ENCODE results near the gene CEP85. TPM values are rescaled to one million over a fixed set of nuclear protein-coding genes. Genes with fewer than 3 reads are reported as not detected.
"Not testable (repeated sequence)": the region's sequence is repeated elsewhere in the genome, so short reads cannot be mapped to it uniquely, and the experiment has no call there.

The CEP85 gene
- total and polyA plus RNA-seq, 10 donors, result 3.9 to 14.9 (median 9.5) TPM

GRCh38 chr1:26221094-26221493, 12.9 kb upstream of the CEP85 start:
- Histone ChIP-seq H3K4me1 (peaks cover 0 to 15% (median 13%) of the 10 kb centered on the region in 6 donors), H3K4me3 (no peak overlapping the region), H3K9me3 (no peaks in the 10 kb centered on the region), H3K36me3 (no peaks in the 10 kb centered on the region), H3K27ac (no peak overlapping the region), H3K27me3 (replicated peaks in 1 of 7) (peaks cover 0 to 38% (median 11%) of the 10 kb centered on the region in 7 donors)
- DNase-seq, result no peak
- TF ChIP-seq POLR2A (IDR thresholded peaks at IDR 0.05) (no peak), POLR2AphosphoS5 (IDR thresholded peaks at IDR 0.05) (no peak), CTCF (IDR thresholded peaks at IDR 0.05 in 8 of 11, conservative IDR thresholded peaks at IDR 0.05 in 3 of 11) (no peak)
- WGBS, 5 donors, result 75 to 89% (median 86%) methylated on average over 2 of the region's 2 CpGs
- intact Hi-C loops (cut with DNase I; ENCODE audit: low total_unique reads), result no loop called here

GRCh38 chr1:26224606-26225005, 9.4 kb upstream of the CEP85 start:
- H3K4me1 ChIP-seq, result peaks cover 0 to 20% (median 15%) of the 10 kb centered on the region in 6 donors
- TF ChIP-seq CTCF (IDR thresholded peaks at IDR 0.05 in 8 of 11, conservative IDR thresholded peaks at IDR 0.05 in 3 of 11) (no peak), POLR2A (IDR thresholded peaks at IDR 0.05) (no peak), POLR2AphosphoS5 (IDR thresholded peaks at IDR 0.05) (no peak)
- peaks cover 0 to 53% (median 12%) of the 10 kb centered on the region in 7 donors for H3K27me3 ChIP-seq (replicated peaks in 1 of 7)
- no peak overlapping the region for H3K27ac ChIP-seq
- H3K36me3 ChIP-seq, result no peaks in the 10 kb centered on the region
- peak overlapping the region in 3 of 8 donors; percentile 43 to 69 (median 48) for H3K4me3 ChIP-seq
- DNase-seq, result no peak
- 79 to 90% (median 85%) methylated on average over 7 of the region's 7 CpGs for WGBS, 5 donors
- intact Hi-C loops (cut with DNase I; ENCODE audit: low total_unique reads), result no loop called here
- H3K9me3 ChIP-seq, result no peaks in the 10 kb centered on the region

- WGBS, 5 donors, result 9 to 16% (median 10%) methylated on average over 47 to 50 of the region's 50 CpGs
- no peaks in the 10 kb centered on the region for H3K36me3 ChIP-seq
- peaks cover 0 to 20% (median 15%) of the 10 kb centered on the region in 6 donors for H3K4me1 ChIP-seq
- peak; percentile 35 to 75 (median 68) for TF ChIP-seq POLR2AphosphoS5 (IDR thresholded peaks at IDR 0.05)
- no peak for TF ChIP-seq CTCF (IDR thresholded peaks at IDR 0.05 in 8 of 11, conservative IDR thresholded peaks at IDR 0.05 in 3 of 11)
- intact Hi-C loops (cut with DNase I; ENCODE audit: low total_unique reads), result no loop called here
- DNase-seq, result peak; percentile 89
- no peaks in the 10 kb centered on the region for H3K9me3 ChIP-seq
- H3K27ac ChIP-seq, result peak overlapping the region in 3 of 8 donors; percentile 27 to 38 (median 28)
- peaks cover 0 to 47% (median 12%) of the 10 kb centered on the region in 7 donors for H3K27me3 ChIP-seq (replicated peaks in 1 of 7)
- H3K4me3 ChIP-seq, result peak overlapping the region in 7 of 8 donors; percentile 25 to 69 (median 40)
These were observed 8.8 kb upstream of the CEP85 start for GRCh38 chr1:26225033-26225831.

GRCh38 chr1:26230682-26231081, 3.3 kb upstream of the CEP85 start:
- DNase-seq; H3K27ac ChIP-seq; H3K9me3 ChIP-seq; H3K36me3 ChIP-seq; H3K4me3 ChIP-seq; intact Hi-C loops (cut with DNase I; ENCODE audit: low total_unique reads): not testable (repeated sequence)
- Histone ChIP-seq H3K27me3 (replicated peaks in 1 of 7) (peaks cover 0 to 20% (median 5%) of the 10 kb centered on the region in 7 donors), H3K4me1 (peaks cover 3 to 26% (median 21%) of the 10 kb centered on the region in 6 donors)
- WGBS, 5 donors, result 70 to 88% (median 78%) methylated on average over 2 of the region's 2 CpGs

All from spleen (tissue), 11 donors.